A549 (cell line): ENCODE data around the gene MADCAM1. TPM values are rescaled to one million over a fixed set of nuclear protein-coding genes. Genes with fewer than 3 reads are reported as not detected.

Source experiments
- ATAC-seq, 2 experiments: fragments of 200-7000 bp in 1 of 2; fragments of >200 bp in 1 of 2; cut with Nextera tagmentation in 1 of 2; cut with Tn5 transposase in 1 of 2; 3 replicates each; pipeline versions ENCODE4 v1.8.0 to v1.9.1; 2018 to 2020; ENCODE audit warnings: mild to moderate bottlenecking in 1 of 2, moderate library complexity in 1 of 2
- CTCF ChIA-PET: fragments of 300-600 bp; sonication (Branson Sonifier 250); formaldehyde crosslinking; extraction: SDS; loops from one replicate; lab custom pipeline; 2021; ENCODE audit warnings: antibody characterized with exemption, inconsistent platforms; lab: Yijun Ruan, JAX
- POLR2A ChIA-PET: fragments of 350-600 bp; formaldehyde crosslinking; extraction: SDS; loops from one replicate; lab custom pipeline; 2021; ENCODE audit warnings: antibody characterized with exemption, inconsistent platforms; lab: Yijun Ruan, JAX
- DNase-seq, 2 experiments: peaks; one replicate each; pipeline versions ENCODE4 v3.0.0 to v3.0.0-alpha.2; 2011 to 2016; ENCODE audit warnings: low read depth in 1 of 2, low spot score in 1 of 2
- FAIRE-seq: peaks from 2 replicates; lab custom pipeline; 2011; peaks lifted over from hg19 to GRCh38; lab: Jason Lieb, UNC
- H3K27ac ChIP-seq, 2 experiments: fragments of >200 bp; sonication (Bioruptor Twin); formaldehyde crosslinking; 3 replicates each; pipeline ENCODE4 v1.5.1; 2016 to 2017
- H3K4me1 ChIP-seq: fragments of >200 bp; sonication (Bioruptor Twin); formaldehyde crosslinking; 3 replicates; pipeline ENCODE4 v1.6.1; 2016
- H3K4me2 ChIP-seq: fragments of >200 bp; sonication (Bioruptor Twin); formaldehyde crosslinking; 3 replicates; pipeline ENCODE4 v1.6.1; 2016
- H3K4me3 ChIP-seq: fragments of >200 bp; sonication (Bioruptor Twin); formaldehyde crosslinking; 3 replicates; pipeline ENCODE4 v1.5.1; 2016
- H3K9me3 ChIP-seq: fragments of >200 bp; sonication (Bioruptor Twin); formaldehyde crosslinking; 3 replicates; pipeline ENCODE4 v1.6.1; 2016
- ATOH8 ChIP-seq: fragments of 250-450 bp; sonication (Bioruptor Pico); IDR thresholded peaks from 2 replicates; pipeline ENCODE4 v1.5.0; 2020; ENCODE audit warnings: low read depth, mild to moderate bottlenecking, moderate library complexity
- EHF ChIP-seq: fragments of 250-450 bp; sonication (Bioruptor Pico); IDR thresholded peaks from 2 replicates; pipeline ENCODE4 v1.5.0; 2020; ENCODE audit warnings: mild to moderate bottlenecking
- EHMT2 ChIP-seq: fragments of 200-600 bp; sonication (generic); IDR thresholded peaks from 2 replicates; pipeline ENCODE4 v1.6.1; 2016; ENCODE audit warnings: antibody characterized with exemption, low read depth, mild to moderate bottlenecking, moderate library complexity
- ELK1 ChIP-seq: fragments of 150-350 bp; IDR thresholded peaks from 2 replicates; pipeline ENCODE4 v1.6.1; 2014; ENCODE audit warnings: low read depth, mild to moderate bottlenecking, low read length
- EP300 ChIP-seq, 2 experiments: fragments of >200 bp; sonication (Bioruptor Twin); formaldehyde crosslinking; IDR thresholded peaks; 2 replicates in 1 of 2; 3 replicates in 1 of 2; pipeline ENCODE4 v1.6.1; 2016 to 2017
- FOSL2 ChIP-seq, 2 experiments: fragments of 450-650 bp in 1 of 2; fragments of >200 bp in 1 of 2; sonication (Bioruptor Twin) in 1 of 2; formaldehyde crosslinking; IDR thresholded peaks; 2 replicates each; pipeline versions ENCODE4 v1.5.0 to v1.6.1; 2016 to 2020; ENCODE audit warnings: mild to moderate bottlenecking in 1 of 2, moderate library complexity in 1 of 2
- GATA3 ChIP-seq: IDR thresholded peaks from 2 replicates; pipeline ENCODE4 v1.6.1; 2012; ENCODE audit warnings: borderline replicate concordance
- HDAC2 ChIP-seq: fragments of 200-600 bp; sonication (generic); IDR thresholded peaks from 2 replicates; pipeline ENCODE4 v1.6.1; 2016
- HOXB5 ChIP-seq: fragments of 250-450 bp; sonication (Bioruptor Pico); IDR thresholded peaks from 2 replicates; pipeline ENCODE4 v1.5.0; 2020; ENCODE audit warnings: mild to moderate bottlenecking, moderate library complexity
- JUN ChIP-seq, 2 experiments: fragments of >200 bp; sonication (Bioruptor Twin); formaldehyde crosslinking; IDR thresholded peaks; 2 replicates in 1 of 2; 3 replicates in 1 of 2; pipeline ENCODE4 v1.6.1; 2016 to 2017
- KDM1A ChIP-seq: fragments of 200-600 bp; sonication (generic); IDR thresholded peaks from 2 replicates; pipeline ENCODE4 v1.6.1; 2016; ENCODE audit warnings: low read depth, mild to moderate bottlenecking
- KDM5A ChIP-seq: fragments of 200-600 bp; sonication (generic); IDR thresholded peaks from 2 replicates; pipeline ENCODE4 v1.6.1; 2016; ENCODE audit warnings: antibody characterized with exemption, mild to moderate bottlenecking
- MAZ ChIP-seq: fragments of 150-350 bp; IDR thresholded peaks from 2 replicates; pipeline ENCODE4 v1.6.1; 2014; ENCODE audit warnings: antibody characterized with exemption, low read depth, low read length, borderline replicate concordance
- MYC ChIP-seq: IDR thresholded peaks from 2 replicates; pipeline ENCODE4 v1.6.1; 2012; ENCODE audit warnings: mild to moderate bottlenecking, inconsistent platforms, low read length, improper control_type of control experiment, borderline replicate concordance
- NFE2L2 ChIP-seq: fragments of 150-350 bp; conservative IDR thresholded peaks from 2 replicates; pipeline ENCODE4 v1.6.1; 2014; ENCODE audit warnings: low read length
- NPAS2 ChIP-seq: fragments of 250-450 bp; sonication (Bioruptor Pico); IDR thresholded peaks from 2 replicates; pipeline ENCODE4 v1.8.0; 2022; ENCODE audit warnings: mild to moderate bottlenecking, moderate library complexity, borderline replicate concordance
- POLR2A ChIP-seq: IDR thresholded peaks from 2 replicates; pipeline ENCODE4 v1.6.1; 2012; ENCODE audit warnings: mild to moderate bottlenecking, low read length
- POLR2AphosphoS2 ChIP-seq: conservative IDR thresholded peaks from 2 replicates; pipeline ENCODE4 v1.6.1; 2012; ENCODE audit warnings: low read length, improper control_type of control experiment, inconsistent platforms
- RAD21 ChIP-seq, 2 experiments: fragments of >200 bp in 1 of 2; sonication (Bioruptor Twin) in 1 of 2; formaldehyde crosslinking in 1 of 2; IDR thresholded peaks in 1 of 2; conservative IDR thresholded peaks in 1 of 2; 2 replicates in 1 of 2; 3 replicates in 1 of 2; pipeline ENCODE4 v1.6.1; 2012 to 2018; ENCODE audit warnings: inconsistent platforms in 1 of 2
- RARB ChIP-seq: fragments of 250-450 bp; sonication (Bioruptor Pico); IDR thresholded peaks from 2 replicates; pipeline ENCODE4 v1.8.0; 2021; ENCODE audit warnings: mild to moderate bottlenecking, moderate library complexity
- ZFP36 ChIP-seq: fragments of 450-650 bp; IDR thresholded peaks from 2 replicates; pipeline ENCODE4 v1.6.1; 2014; ENCODE audit warnings: borderline replicate concordance; ENCODE audit not compliant: partially characterized antibody
- ZNF302 ChIP-seq: fragments of 250-450 bp; sonication (Bioruptor Pico); IDR thresholded peaks from 2 replicates; pipeline ENCODE4 v1.9.0; 2021; ENCODE audit warnings: inconsistent platforms, mild to moderate bottlenecking, moderate library complexity
- WGBS: methylation state at CpG from one replicate; pipeline ENCODE4 v1.1.6; 2017; ENCODE audit errors: missing lambda C conversion rate; 5-methylcytosine and 5-hydroxymethylcytosine counted together
- polyA plus RNA-seq, 4 experiments: library from polyadenylated mRNA; depleted of rRNA in 3 of 4; stranded (reverse); fragments of >200 nt; fragmentation: RNase III in 1 of 4; extraction: RNeasy Plus Mini Kit Qiagen cat#74134 plus additional on column Dnase treatment in 1 of 4; gene quantifications; 2 replicates in 3 of 4; 3 replicates in 1 of 4; pipeline ENCODE4 v1.2.3, GENCODE V29; 2011 to 2017
- TF ChIP-seq, protein P1 (sequence below): fragments of 450-650 bp; IDR thresholded peaks from 2 replicates; pipeline ENCODE4 v1.6.1; 2014; ENCODE audit warnings: antibody characterized with exemption
- TF ChIP-seq, protein P2 (sequence below): fragments of >200 bp; sonication (Bioruptor Twin); formaldehyde crosslinking; IDR thresholded peaks from 3 replicates; pipeline ENCODE4 v1.6.1; 2016

Gene MADCAM1
- polyA plus RNA-seq, 2 of the 4 experiments (the other 2 are of a cell fraction): 0.06 to 0.25 TPM

- FAIRE-seq (no peak), DNase-seq (no peak), ATAC-seq (peak; percentile 39 to 45; a peak in 5 of 6 replicates)
- Histone ChIP-seq H3K27ac (peak overlapping the region in 1 of 2 experiments; percentile 62; a peak in 3 of 6 replicates), H3K9me3 (no peaks in the 10 kb centered on the region), H3K4me3 (no peak overlapping the region), H3K4me2 (no peak overlapping the region), H3K4me1 (peaks cover 8% of the 10 kb centered on the region; the same call in 1 of the 3 replicates)
- CTCF ChIA-PET: no interaction called here
- no CpG with 5 or more reads among the region's 10 CpGs for WGBS
- POLR2A ChIA-PET: no interaction called here
- no peak for TF ChIP-seq RAD21 (conservative IDR thresholded peaks at IDR 0.05 in 1 of 2, IDR thresholded peaks at IDR 0.05 in 1 of 2)
- TF ChIP-seq RARB (CRISPR knock-in tag): no peak
- no peak for TF ChIP-seq POLR2AphosphoS2
- TF ChIP-seq GATA3: no peak
- no peak for TF ChIP-seq MAZ
- TF ChIP-seq ELK1: no peak
- TF ChIP-seq ZFP36: no peak
- TF ChIP-seq KDM1A: no peak
- no peak for TF ChIP-seq HDAC2
- no peak for TF ChIP-seq POLR2A
- no peak for TF ChIP-seq NPAS2
- TF ChIP-seq ZNF302 (CRISPR knock-in tag): no peak
- TF ChIP-seq EP300 (IDR thresholded peaks at IDR 0.05): no peak
- TF ChIP-seq, protein P1, sequence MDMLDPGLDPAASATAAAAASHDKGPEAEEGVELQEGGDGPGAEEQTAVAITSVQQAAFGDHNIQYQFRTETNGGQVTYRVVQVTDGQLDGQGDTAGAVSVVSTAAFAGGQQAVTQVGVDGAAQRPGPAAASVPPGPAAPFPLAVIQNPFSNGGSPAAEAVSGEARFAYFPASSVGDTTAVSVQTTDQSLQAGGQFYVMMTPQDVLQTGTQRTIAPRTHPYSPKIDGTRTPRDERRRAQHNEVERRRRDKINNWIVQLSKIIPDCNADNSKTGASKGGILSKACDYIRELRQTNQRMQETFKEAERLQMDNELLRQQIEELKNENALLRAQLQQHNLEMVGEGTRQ: no peak
- no peak for TF ChIP-seq EHF (CRISPR knock-in tag)
- TF ChIP-seq ATOH8 (CRISPR knock-in tag): no peak
- TF ChIP-seq, all 56 proteins: peak for 0
These were observed 21.7 kb downstream of the MADCAM1 start for GRCh38 chr19:517721-518597.

- no peaks in the 10 kb centered on the region for H3K9me3 ChIP-seq
- 97% methylated on average over 22 of the region's 58 CpGs for WGBS
- CTCF ChIA-PET: no interaction called here
- TF ChIP-seq HOXB5 (CRISPR knock-in tag) (no peak), POLR2AphosphoS2 (no peak), NFE2L2 (no peak), KDM5A (no peak), ZNF302 (CRISPR knock-in tag) (no peak), ZFP36 (no peak), POLR2A (no peak), MYC (no peak), JUN (IDR thresholded peaks at IDR 0.05) (no peak), EHMT2 (no peak), FOSL2 (IDR thresholded peaks at IDR 0.05) (no peak), FOSL2 (CRISPR knock-in tag; IDR thresholded peaks at IDR 0.05) (no peak)
- TF ChIP-seq, protein P2, sequence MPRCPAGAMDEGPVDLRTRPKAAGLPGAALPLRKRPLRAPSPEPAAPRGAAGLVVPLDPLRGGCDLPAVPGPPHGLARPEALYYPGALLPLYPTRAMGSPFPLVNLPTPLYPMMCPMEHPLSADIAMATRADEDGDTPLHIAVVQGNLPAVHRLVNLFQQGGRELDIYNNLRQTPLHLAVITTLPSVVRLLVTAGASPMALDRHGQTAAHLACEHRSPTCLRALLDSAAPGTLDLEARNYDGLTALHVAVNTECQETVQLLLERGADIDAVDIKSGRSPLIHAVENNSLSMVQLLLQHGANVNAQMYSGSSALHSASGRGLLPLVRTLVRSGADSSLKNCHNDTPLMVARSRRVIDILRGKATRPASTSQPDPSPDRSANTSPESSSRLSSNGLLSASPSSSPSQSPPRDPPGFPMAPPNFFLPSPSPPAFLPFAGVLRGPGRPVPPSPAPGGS: no peak
- TF ChIP-seq, all 56 proteins: peak for 0
- ATAC-seq (no peak), DNase-seq (no peak), FAIRE-seq (no peak)
- H3K4me1 ChIP-seq: peaks cover 8% of the 10 kb centered on the region; the same call in 1 of the 3 replicates
- POLR2A ChIA-PET: no interaction called here
- H3K4me3 ChIP-seq: no peak overlapping the region
- no peak overlapping the region for H3K4me2 ChIP-seq
- no peak overlapping the region for H3K27ac ChIP-seq
These were observed 22.4 kb downstream of the MADCAM1 start for GRCh38 chr19:518598-519231.
